ENCODE data around the gene BMP7.

BMP7 gene

GRCh38 chr20:57200882-57201695 lies 65.4 kb downstream of the BMP7 start:
- TF ChIP-seq POLR2AphosphoS5 (IDR thresholded peaks at IDR 0.05; ENCODE audit: low read depth, low read length) (no peak), POU2F2 (IDR thresholded peaks at IDR 0.05; ENCODE audit: low read depth, low read length) (no peak), SPI1 (IDR thresholded peaks at IDR 0.05; ENCODE audit: low read depth, low read length) (no peak), TAF1 (IDR thresholded peaks at IDR 0.05; ENCODE audit: low read depth, low read length) (no peak), PAX5 (IDR thresholded peaks at IDR 0.05; ENCODE audit: insufficient read depth, low read length, severe bottlenecking) (no peak), POLR2A (IDR thresholded peaks at IDR 0.05; ENCODE audit: low read depth, low read length) (no peak)
- DNase-seq (ENCODE audit: insufficient read length, low spot score) (no peak), FAIRE-seq (no peak)

DNA sequence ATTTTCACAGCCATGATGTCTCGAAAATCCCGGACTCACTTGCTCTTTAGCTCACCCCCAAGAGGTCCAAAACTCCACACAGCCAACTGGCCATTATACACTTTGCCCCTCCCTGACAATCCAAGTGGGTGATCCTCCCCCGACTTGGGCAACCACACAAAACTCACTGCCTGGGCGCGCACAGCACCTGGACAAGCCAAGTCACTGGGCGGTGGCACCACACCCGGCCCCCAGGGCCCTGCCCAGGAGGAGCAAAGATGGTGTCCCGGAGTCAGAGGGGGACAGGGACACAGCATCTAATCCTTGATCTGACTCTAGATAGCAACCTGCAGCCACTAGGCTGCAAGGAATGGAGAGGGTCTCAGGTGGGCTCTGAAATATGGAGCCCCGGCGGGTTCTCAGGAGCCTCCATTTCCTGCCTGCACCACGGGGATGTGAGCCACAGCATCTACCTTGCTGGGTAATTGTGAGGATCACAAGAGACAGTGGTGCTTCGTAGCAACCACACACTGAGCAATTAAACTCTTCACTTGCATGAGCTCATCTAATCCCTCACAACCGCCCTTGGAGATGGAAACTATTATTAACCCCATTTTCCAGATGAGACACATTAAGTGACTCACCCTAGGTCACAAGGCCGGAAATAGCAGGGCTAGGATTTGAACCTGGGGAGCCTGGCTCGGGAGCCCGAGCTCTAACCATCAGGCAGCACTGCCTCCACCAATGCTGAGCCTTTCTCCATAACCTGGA lies 66.6 kb downstream of the BMP7 start:
- DNase-seq (ENCODE audit: insufficient read length, low spot score) (no peak), FAIRE-seq (no peak)
- no peak for TF ChIP-seq PAX5 (IDR thresholded peaks at IDR 0.05; ENCODE audit: insufficient read depth, low read length, severe bottlenecking)
- TF ChIP-seq TAF1 (IDR thresholded peaks at IDR 0.05; ENCODE audit: low read depth, low read length), result no peak
- no peak for TF ChIP-seq POU2F2 (IDR thresholded peaks at IDR 0.05; ENCODE audit: low read depth, low read length)
- no peak for TF ChIP-seq SPI1 (IDR thresholded peaks at IDR 0.05; ENCODE audit: low read depth, low read length)
- no peak for TF ChIP-seq POLR2AphosphoS5 (IDR thresholded peaks at IDR 0.05; ENCODE audit: low read depth, low read length)
- TF ChIP-seq POLR2A (IDR thresholded peaks at IDR 0.05; ENCODE audit: low read depth, low read length), result no peak

- DNase-seq (ENCODE audit: insufficient read length, low spot score), result no peak
- no peak for FAIRE-seq
- TF ChIP-seq PAX5 (IDR thresholded peaks at IDR 0.05; ENCODE audit: insufficient read depth, low read length, severe bottlenecking) (no peak), TAF1 (IDR thresholded peaks at IDR 0.05; ENCODE audit: low read depth, low read length) (no peak), SPI1 (IDR thresholded peaks at IDR 0.05; ENCODE audit: low read depth, low read length) (no peak), POLR2AphosphoS5 (IDR thresholded peaks at IDR 0.05; ENCODE audit: low read depth, low read length) (no peak), POU2F2 (IDR thresholded peaks at IDR 0.05; ENCODE audit: low read depth, low read length) (no peak), POLR2A (IDR thresholded peaks at IDR 0.05; ENCODE audit: low read depth, low read length) (no peak)
Measured at GRCh38 chr20:57198132-57199072, 68.0 kb downstream of the BMP7 start.

GRCh38 chr20:57197352-57198131 lies 68.9 kb downstream of the BMP7 start:
- TF ChIP-seq PAX5 (IDR thresholded peaks at IDR 0.05; ENCODE audit: insufficient read depth, low read length, severe bottlenecking) (no peak), POLR2AphosphoS5 (IDR thresholded peaks at IDR 0.05; ENCODE audit: low read depth, low read length) (no peak)
- DNase-seq (ENCODE audit: insufficient read length, low spot score), result no peak
- FAIRE-seq, result no peak

DNA sequence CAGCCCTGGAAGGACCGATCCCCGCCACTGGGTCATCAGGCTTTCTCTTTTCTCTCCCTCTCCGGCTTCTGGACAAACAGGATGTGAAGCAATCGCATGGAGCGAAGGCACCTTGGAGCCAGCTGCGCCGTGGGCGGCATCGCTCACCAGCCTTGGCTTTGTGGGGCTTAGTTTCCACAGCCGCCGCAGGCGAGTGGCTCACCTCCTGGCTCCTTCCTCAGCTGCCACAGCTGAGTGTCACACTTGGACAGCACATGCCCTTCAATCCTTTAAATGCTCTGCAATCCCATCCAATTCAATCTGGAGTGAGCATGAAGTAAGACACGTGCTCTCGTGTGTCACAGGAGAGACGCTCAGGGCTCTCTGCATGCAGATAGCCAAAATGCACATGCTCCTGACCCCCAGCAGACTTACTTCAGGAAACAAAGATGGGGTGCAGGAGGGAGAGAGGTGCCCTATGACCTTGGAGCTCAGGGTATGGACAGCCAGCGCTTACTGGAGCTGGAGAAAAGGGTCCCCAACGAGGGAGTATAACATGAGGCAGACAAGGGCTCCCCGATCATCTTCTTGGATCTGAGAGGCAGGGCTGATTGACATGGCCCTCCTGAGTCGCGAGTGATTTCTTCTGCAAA lies 70.9 kb downstream of the BMP7 start:
- DNase-seq (ENCODE audit: insufficient read length, low spot score) (no peak), FAIRE-seq (no peak)
- no peak for TF ChIP-seq TAF1 (IDR thresholded peaks at IDR 0.05; ENCODE audit: low read depth, low read length)
- TF ChIP-seq SPI1 (IDR thresholded peaks at IDR 0.05; ENCODE audit: low read depth, low read length), result no peak
- no peak for TF ChIP-seq PAX5 (IDR thresholded peaks at IDR 0.05; ENCODE audit: insufficient read depth, low read length, severe bottlenecking)
- no peak for TF ChIP-seq POLR2AphosphoS5 (IDR thresholded peaks at IDR 0.05; ENCODE audit: low read depth, low read length)
- TF ChIP-seq POU2F2 (IDR thresholded peaks at IDR 0.05; ENCODE audit: low read depth, low read length), result no peak
- no peak for TF ChIP-seq POLR2A (IDR thresholded peaks at IDR 0.05; ENCODE audit: low read depth, low read length)

- FAIRE-seq (no peak), DNase-seq (ENCODE audit: insufficient read length, low spot score) (no peak)
- TF ChIP-seq PAX5 (IDR thresholded peaks at IDR 0.05; ENCODE audit: insufficient read depth, low read length, severe bottlenecking), result no peak
- TF ChIP-seq TAF1 (IDR thresholded peaks at IDR 0.05; ENCODE audit: low read depth, low read length), result no peak
- TF ChIP-seq SPI1 (IDR thresholded peaks at IDR 0.05; ENCODE audit: low read depth, low read length), result no peak
- no peak for TF ChIP-seq POLR2AphosphoS5 (IDR thresholded peaks at IDR 0.05; ENCODE audit: low read depth, low read length)
- no peak for TF ChIP-seq POLR2A (IDR thresholded peaks at IDR 0.05; ENCODE audit: low read depth, low read length)
- TF ChIP-seq POU2F2 (IDR thresholded peaks at IDR 0.05; ENCODE audit: low read depth, low read length), result no peak
Measured at GRCh38 chr20:57195023-57195422, 71.4 kb downstream of the BMP7 start.

GRCh38 chr20:57194154-57194553 lies 72.3 kb downstream of the BMP7 start:
- FAIRE-seq, result no peak
- no peak for DNase-seq (ENCODE audit: insufficient read length, low spot score)
- TF ChIP-seq SPI1 (IDR thresholded peaks at IDR 0.05; ENCODE audit: low read depth, low read length), result no peak
- TF ChIP-seq PAX5 (IDR thresholded peaks at IDR 0.05; ENCODE audit: insufficient read depth, low read length, severe bottlenecking), result no peak
- TF ChIP-seq POU2F2 (IDR thresholded peaks at IDR 0.05; ENCODE audit: low read depth, low read length), result no peak
- no peak for TF ChIP-seq TAF1 (IDR thresholded peaks at IDR 0.05; ENCODE audit: low read depth, low read length)
- TF ChIP-seq POLR2AphosphoS5 (IDR thresholded peaks at IDR 0.05; ENCODE audit: low read depth, low read length), result no peak
- TF ChIP-seq POLR2A (IDR thresholded peaks at IDR 0.05; ENCODE audit: low read depth, low read length), result no peak

- FAIRE-seq, result no peak
- DNase-seq (ENCODE audit: insufficient read length, low spot score), result no peak
- TF ChIP-seq PAX5 (IDR thresholded peaks at IDR 0.05; ENCODE audit: insufficient read depth, low read length, severe bottlenecking), result no peak
- TF ChIP-seq POLR2AphosphoS5 (IDR thresholded peaks at IDR 0.05; ENCODE audit: low read depth, low read length), result no peak
- TF ChIP-seq POLR2A (IDR thresholded peaks at IDR 0.05; ENCODE audit: low read depth, low read length), result no peak
- no peak for TF ChIP-seq SPI1 (IDR thresholded peaks at IDR 0.05; ENCODE audit: low read depth, low read length)
- TF ChIP-seq TAF1 (IDR thresholded peaks at IDR 0.05; ENCODE audit: low read depth, low read length), result no peak
- TF ChIP-seq POU2F2 (IDR thresholded peaks at IDR 0.05; ENCODE audit: low read depth, low read length), result no peak
Measured at GRCh38 chr20:57193094-57193493, 73.3 kb downstream of the BMP7 start.

Data from GM12891 (cell line).